ENCODE results near the gene NME4.

Gene NME4

DNA sequence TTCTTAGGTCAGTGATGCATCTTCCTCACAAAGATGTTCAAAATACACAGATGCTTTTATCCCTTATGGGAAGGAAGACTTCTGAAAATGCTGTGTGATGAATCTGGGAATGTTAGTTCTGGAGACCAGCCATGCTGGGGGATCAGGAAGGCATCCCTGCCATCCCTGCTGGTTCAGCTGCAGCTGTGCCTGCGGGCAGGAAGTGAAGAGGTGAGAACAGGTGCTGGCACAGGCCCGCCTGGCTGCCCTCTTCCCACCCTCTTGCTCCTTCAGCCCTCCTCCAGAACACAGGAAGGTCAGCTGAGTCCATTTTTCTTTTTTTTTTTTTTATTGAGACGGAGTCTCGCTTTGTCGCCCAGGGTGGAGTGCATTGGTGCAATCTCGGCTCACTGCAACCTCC, 43.6 kb downstream of the NME4 start:
- DNase-seq: no peak

DNA sequence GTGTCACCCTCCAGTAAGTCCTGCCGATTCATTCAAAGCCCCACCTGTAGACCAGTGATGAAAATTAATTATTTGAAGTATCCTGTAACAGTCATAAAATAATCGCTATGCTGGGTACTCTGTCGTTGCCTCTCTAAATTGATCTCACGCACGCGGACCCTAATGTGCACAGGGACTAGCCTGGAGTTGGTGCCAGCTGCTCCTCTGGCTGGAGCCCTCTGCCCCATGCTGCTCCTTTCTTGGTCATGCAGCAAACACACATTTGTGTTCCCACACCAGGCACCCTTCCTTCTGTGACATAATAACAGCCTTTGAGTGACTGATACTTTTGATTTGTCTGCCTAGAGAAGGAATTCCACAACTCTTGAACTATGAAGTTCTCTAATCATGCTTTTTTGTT, 44.4 kb downstream of the NME4 start:
- no peak for DNase-seq

DNA sequence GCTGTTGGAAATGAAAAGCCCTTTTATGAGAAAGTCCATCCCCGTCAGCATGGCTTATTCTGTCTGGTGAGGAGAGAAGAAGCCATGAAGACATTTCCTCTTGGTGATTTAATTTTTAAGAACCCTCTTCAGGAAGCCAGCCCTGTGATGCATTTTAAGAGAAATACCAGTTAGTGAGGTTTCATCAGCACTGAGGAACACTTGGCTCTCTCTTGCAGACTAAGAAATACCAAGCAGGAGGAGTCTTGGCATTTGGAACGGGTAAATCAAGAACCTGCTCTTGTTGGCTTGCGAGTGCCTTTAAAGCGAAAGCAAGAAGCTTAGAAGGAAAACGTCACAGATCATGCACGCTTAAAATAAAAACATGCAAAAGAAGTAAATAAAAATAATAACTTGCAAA, 46.0 kb downstream of the NME4 start:
- DNase-seq: no peak

DNA sequence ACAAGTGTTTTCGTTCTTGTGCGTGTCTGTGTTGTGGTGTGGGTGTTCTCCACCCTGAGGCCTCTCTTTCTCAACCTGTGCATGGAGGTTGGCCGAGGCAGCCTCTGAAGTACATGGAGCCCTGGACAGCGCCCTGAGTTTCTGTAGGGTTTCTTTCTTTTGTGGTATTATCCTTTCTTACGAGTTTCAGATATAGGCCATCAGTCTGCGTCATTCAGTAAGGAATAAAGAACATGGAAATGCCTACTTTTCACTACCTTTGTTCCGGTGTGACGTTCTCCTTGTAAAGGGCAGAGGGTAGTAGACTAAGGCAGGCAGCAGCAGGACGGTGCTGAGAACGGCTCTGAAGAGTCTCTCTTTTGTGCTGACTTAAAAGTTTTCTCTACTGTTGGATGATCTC, 47.0 kb downstream of the NME4 start:
- DNase-seq: no peak

DNA sequence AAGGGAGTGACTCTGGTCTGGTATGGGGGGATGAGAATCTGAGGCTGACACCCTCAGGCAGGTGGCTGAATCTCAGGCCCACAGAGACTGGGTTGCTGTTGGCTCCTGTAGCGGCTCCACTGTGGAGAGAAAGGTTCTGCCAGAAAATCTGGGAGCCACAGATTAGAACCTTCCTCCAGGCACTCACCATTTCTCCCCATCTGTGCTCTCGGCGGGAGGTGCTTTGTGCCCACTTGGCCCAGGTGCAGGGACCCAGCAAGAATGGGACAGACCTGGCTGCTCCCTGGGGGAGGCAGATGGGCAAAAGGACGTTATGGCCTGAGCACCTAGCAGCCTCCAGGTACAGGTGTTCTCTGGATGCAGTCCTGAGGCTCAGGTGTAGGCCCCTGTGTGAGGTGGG, 48.6 kb downstream of the NME4 start:
- no peak for DNase-seq
